ENCODE measurements around the gene DAG1. TPM values are rescaled to one million over a fixed set of nuclear protein-coding genes. Genes with fewer than 3 reads are reported as not detected.

DAG1 gene
- total and polyA plus RNA-seq, 10 of the 15 experiments (the other 5 are each of a cell fraction or from before 2014, with no cell fraction given): 0.33 to 16.3 (median 9.2) TPM

DNA sequence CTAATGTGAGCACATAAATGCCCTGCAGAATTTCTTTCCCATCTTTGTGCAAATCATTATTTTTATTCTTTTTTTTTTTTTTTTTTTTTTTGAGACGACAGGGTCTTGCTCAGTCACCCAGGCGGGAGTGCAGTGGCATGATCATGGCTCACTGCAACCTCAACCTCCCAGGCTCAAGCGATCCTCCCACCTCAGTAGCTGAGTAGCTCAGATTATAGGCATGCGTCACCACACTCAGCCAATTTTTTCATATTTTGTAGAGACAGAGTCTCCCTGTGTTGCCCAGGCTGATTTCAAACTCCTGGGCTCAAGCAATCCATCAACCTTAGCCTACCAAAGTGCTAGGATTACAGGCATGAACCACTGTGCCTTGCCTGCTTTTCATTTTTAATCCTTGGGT, 22.9 kb downstream of the DAG1 start:
- Histone ChIP-seq H3K4me1 (ENCODE audit: control insufficient read depth, insufficient read depth, low read length) (peaks cover 7% of the 10 kb centered on the region), H3K9ac (ENCODE audit: control insufficient read depth, insufficient read depth, low read length) (no peak overlapping the region), H3K79me2 (ENCODE audit: control insufficient read depth, insufficient read depth, low read length) (no peaks in the 10 kb centered on the region), H2AFZ (ENCODE audit: control insufficient read depth, low read depth, low read length) (no peak overlapping the region), H3K4me2 (ENCODE audit: control insufficient read depth, insufficient read depth) (no peak overlapping the region), H3K27me3 (replicated peaks in 1 of 2; ENCODE audit: control insufficient read depth in 2 of 2, insufficient read depth in 2 of 2, low read length in 1 of 2) (no peaks in the 10 kb centered on the region), H3K36me3 (ENCODE audit: control insufficient read depth in 2 of 2, insufficient read depth in 2 of 2, low read length in 1 of 2) (no peaks in the 10 kb centered on the region; a peak in 2 of 4 replicates), H3K9me3 (replicated peaks; ENCODE audit: control insufficient read depth, insufficient read depth, low read length) (no peaks in the 10 kb centered on the region), H3K4me3 (no peak overlapping the region), H3K27ac (ENCODE audit: control insufficient read depth, insufficient read depth) (no peak overlapping the region), H4K20me1 (ENCODE audit: control insufficient read depth, insufficient read depth) (no peaks in the 10 kb centered on the region)
- SMC1A ChIA-PET (ENCODE audit: uncharacterized antibody, unreplicated experiment): interaction anchor here (1.5 kb wide), 1 partner anchor 13 kb away, joined by 3 read pairs; no protein-coding TSS in a partner anchor
- no TSS peak for BruUV-seq (replicated peaks)
- DNase-seq (ENCODE audit: low read depth, low spot score) (no peak), FAIRE-seq (no peak), ATAC-seq (no peak)
- intact Hi-C loops (cut with micrococcal nuclease; ENCODE audit: unreplicated experiment) (no loop called here), in situ Hi-C loops (cut with MboI) (no loop called here)
- no peak for TF ChIP-seq IRF4 (IDR thresholded peaks at IDR 0.05; ENCODE audit: low read depth, low read length)
- TF ChIP-seq ASH2L (IDR thresholded peaks at IDR 0.05; ENCODE audit: borderline replicate concordance, low read depth): no peak
- TF ChIP-seq, protein P1, sequence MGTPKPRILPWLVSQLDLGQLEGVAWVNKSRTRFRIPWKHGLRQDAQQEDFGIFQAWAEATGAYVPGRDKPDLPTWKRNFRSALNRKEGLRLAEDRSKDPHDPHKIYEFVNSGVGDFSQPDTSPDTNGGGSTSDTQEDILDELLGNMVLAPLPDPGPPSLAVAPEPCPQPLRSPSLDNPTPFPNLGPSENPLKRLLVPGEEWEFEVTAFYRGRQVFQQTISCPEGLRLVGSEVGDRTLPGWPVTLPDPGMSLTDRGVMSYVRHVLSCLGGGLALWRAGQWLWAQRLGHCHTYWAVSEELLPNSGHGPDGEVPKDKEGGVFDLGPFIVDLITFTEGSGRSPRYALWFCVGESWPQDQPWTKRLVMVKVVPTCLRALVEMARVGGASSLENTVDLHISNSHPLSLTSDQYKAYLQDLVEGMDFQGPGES (IDR thresholded peaks at IDR 0.05): no peak
- TF ChIP-seq, protein P2, sequence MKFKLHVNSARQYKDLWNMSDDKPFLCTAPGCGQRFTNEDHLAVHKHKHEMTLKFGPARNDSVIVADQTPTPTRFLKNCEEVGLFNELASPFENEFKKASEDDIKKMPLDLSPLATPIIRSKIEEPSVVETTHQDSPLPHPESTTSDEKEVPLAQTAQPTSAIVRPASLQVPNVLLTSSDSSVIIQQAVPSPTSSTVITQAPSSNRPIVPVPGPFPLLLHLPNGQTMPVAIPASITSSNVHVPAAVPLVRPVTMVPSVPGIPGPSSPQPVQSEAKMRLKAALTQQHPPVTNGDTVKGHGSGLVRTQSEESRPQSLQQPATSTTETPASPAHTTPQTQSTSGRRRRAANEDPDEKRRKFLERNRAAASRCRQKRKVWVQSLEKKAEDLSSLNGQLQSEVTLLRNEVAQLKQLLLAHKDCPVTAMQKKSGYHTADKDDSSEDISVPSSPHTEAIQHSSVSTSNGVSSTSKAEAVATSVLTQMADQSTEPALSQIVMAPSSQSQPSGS (IDR thresholded peaks at IDR 0.05; ENCODE audit: low read length): no peak
- no peak for TF ChIP-seq SREBF1 (IDR thresholded peaks at IDR 0.05; ENCODE audit: low read length)
- TF ChIP-seq ATF7 (IDR thresholded peaks at IDR 0.05; ENCODE audit: low read depth): no peak
- RAD21 ChIA-PET (ENCODE audit: unreplicated experiment): no interaction called here
- 100% methylated on average over 3 of the region's 4 CpGs for WGBS (ENCODE audit: insufficient coverage, insufficient replicate concordance, low lambda C conversion rate, missing lambda C conversion rate)
- POLR2A ChIA-PET: interaction anchor here (0.5 kb wide), 1 partner anchor 366 kb away, joined by 8 read pairs; no protein-coding TSS in a partner anchor
- CTCF ChIA-PET: no interaction called here

All from GM12878 (cell line).